Ectodermal cell (in vitro differentiated cells): ENCODE measurements around the gene STMN1.

Experiments used
- H3K27ac ChIP-seq: 2 replicates; pipeline ENCODE4 v1.7.0; 2013; ENCODE audit warnings: mild to moderate bottlenecking, low read depth, low read length; ENCODE audit not compliant: insufficient read depth, poor library complexity, severe bottlenecking
- H3K27me3 ChIP-seq: 2 replicates; pipeline ENCODE4 v1.7.0; 2013; ENCODE audit warnings: mild to moderate bottlenecking, low read length; ENCODE audit not compliant: insufficient read depth, control insufficient read depth, poor library complexity, severe bottlenecking
- H3K36me3 ChIP-seq: one replicate; pipeline ENCODE4 v1.7.0; 2013; ENCODE audit warnings: low read length; ENCODE audit not compliant: control insufficient read depth, insufficient read depth
- H3K4me1 ChIP-seq: one replicate; pipeline ENCODE4 v1.7.0; 2013; ENCODE audit warnings: low read length; ENCODE audit not compliant: control insufficient read depth, insufficient read depth
- H3K4me3 ChIP-seq: 2 replicates; pipeline ENCODE4 v1.7.0; 2013; ENCODE audit warnings: low read depth, low read length, control low read depth; ENCODE audit not compliant: insufficient read depth
- H3K9me3 ChIP-seq: 2 replicates; pipeline ENCODE4 v1.7.0; 2013; ENCODE audit warnings: mild to moderate bottlenecking, low read length, moderate library complexity; ENCODE audit not compliant: control insufficient read depth
- WGBS, 2 experiments: methylation state at CpG; one replicate each; pipeline ENCODE4 v1.1.7; 2013; ENCODE audit warnings: missing lambda C conversion rate in 2 of 2; 5-methylcytosine and 5-hydroxymethylcytosine counted together

Gene STMN1

DNA sequence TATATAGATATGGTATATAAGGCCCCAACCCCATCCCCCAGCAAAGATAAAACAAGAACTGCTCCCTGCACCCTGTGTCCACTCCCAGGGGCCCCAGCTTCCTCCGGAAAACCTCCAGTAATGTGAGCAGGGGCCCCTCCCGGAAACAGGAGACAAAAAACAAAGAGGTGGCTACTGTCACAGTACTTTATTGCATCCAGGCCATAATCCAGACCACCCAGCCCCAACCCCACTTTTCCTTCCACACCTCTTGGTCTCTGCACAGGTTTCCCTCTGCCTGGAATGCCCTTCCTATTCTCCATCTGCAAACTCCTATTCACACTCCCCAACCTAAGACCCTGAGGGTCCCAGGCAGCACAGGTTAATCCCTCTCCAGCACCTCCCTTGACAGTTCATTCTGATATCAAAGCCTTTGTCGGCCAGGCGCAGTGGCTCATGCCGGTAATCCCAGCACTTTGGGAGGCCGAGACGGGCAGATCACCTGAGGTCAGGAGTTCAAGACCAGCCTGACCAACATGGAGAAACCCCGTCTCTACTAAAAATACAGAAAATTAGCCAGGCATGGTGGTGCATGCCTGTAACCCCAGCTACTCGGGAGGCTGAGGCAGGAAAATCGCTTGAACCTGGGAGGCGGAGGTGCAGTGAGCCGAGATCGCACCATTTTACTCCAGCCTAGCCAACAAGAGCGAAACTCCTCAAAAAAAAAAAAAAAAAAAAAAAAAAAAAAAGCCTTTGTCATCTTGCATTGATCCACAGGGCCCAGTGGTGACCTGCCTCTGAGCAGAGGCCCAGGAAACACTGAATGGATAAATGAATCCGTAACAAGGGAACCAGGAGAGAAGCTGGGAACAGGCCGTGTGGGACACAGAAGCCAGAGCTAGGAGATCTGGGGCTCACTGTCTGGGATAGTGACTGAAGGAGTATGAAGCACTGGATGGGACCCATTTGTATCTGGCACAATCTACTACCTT lies 44.6 kb downstream of the STMN1 start:
- 83 to 85% methylated on average over 16 of the region's 16 CpGs for WGBS, 2 experiments
- no peak overlapping the region for H3K27ac ChIP-seq
- H3K9me3 ChIP-seq = no peaks in the 10 kb centered on the region

DNA sequence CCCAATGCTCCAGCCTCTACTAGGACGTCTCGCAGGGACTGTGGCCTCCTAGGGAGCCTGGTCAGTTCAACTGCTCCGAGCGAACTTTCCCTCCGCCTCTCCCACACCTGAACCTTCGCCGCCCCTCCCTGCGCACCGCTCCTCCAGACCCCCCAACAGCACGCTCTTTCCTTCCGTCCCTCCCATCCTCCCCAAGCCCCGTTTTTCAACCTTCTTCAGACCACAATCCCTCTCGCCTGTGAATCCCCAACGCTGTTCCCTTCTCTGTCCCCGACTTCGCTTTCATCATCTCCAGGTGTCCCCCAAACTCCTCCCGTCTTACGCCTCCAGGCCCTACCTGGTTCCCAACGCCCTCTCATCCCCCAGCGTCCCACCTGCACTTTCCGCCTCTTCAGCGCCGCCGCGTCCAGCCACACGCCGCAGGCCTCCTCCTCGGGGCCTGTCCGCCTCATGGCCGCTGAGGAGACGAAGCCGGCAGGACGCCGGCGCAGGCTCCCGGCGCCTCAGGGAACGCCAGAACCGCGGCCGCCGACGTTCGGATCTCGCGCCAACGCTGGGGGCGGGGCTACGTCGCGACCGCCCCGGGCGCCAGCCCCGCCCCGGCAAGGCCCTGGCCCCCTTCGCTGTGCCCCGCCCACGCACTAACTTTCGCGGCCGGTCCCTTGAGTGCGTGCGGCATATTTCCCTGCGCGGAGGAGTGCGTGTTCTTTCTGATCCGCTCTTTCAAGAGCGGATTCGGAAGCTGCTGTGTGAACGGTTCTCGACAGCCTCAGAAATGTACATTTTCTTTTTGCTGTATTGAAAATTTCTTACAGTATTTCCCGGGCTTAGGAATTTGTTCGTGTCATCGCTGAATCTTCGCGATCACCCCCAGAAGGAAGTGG lies 47.1 kb downstream of the STMN1 start, which contains the start of gene AUNIP:
Gene AUNIP, minus strand, starts transcription at position 552 of the 884 bp plus-strand sequence. Its CDS starts 100 bp downstream, at position 452.
- no peaks in the 10 kb centered on the region for H3K36me3 ChIP-seq
- H3K9me3 ChIP-seq = no peaks in the 10 kb centered on the region
- 1% methylated on average over 77 of the region's 77 CpGs for WGBS, 2 experiments
- H3K27ac ChIP-seq = no peak within 1 kb of the TSS
- peaks cover 7% of the 10 kb centered on the region for H3K4me1 ChIP-seq
- no peaks in the 10 kb centered on the region for H3K27me3 ChIP-seq
- H3K4me3 ChIP-seq = peak within 1 kb of the TSS; percentile 61

More for the DNA sequence above, 44.6 kb downstream of the STMN1 start:
- no peaks in the 10 kb centered on the region for H3K27me3 ChIP-seq
- no peaks in the 10 kb centered on the region for H3K36me3 ChIP-seq
- no peak overlapping the region for H3K4me3 ChIP-seq
- H3K4me1 ChIP-seq = peaks cover 7% of the 10 kb centered on the region

DNA sequence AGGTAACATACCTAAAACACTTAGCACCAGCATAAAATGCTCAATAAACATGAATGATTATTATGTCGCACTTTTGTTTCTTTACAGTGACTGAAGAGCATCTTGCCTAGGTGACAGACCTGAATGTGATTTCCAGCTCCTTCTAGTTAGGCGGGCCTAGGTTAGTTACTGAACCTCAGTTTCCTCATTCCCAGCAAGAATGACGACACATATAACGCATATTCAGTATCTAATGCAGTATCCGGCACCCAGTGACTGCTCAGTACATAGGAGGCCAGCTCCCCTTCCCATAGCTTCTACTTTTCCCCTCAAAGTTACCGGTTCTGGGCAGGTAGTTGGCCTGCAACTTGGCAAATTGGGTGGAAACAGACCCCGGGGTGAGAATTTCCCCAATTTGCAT lies 47.7 kb downstream of the STMN1 start:
- 36 to 37% methylated on average over 7 of the region's 7 CpGs for WGBS, 2 experiments

DNA sequence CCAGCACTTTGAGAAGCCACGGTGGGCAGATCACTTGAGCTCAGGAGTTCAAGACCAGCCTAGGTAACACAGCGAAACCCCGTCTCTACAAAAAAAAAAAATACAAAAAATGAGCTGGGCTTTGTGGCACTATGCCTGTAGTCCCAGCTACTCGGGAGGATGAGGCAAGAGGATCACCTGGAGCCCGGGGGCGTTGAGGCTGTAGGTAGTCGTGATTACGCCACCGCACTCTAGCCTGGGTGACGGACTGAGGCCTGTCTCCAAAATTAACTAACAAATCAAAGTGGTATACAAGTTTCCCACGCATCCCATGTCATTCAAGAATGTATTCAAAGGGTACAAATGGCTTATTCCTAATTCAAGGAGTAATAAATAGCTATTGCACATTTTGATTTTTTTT lies 49.4 kb downstream of the STMN1 start:
- no peaks in the 10 kb centered on the region for H3K9me3 ChIP-seq
- no peaks in the 10 kb centered on the region for H3K36me3 ChIP-seq
- peaks cover 7% of the 10 kb centered on the region for H3K4me1 ChIP-seq
- WGBS, 2 experiments = 88 to 91% methylated on average over 11 of the region's 11 CpGs
- H3K4me3 ChIP-seq = no peak overlapping the region
- H3K27me3 ChIP-seq = no peaks in the 10 kb centered on the region
- no peak overlapping the region for H3K27ac ChIP-seq

More for the DNA sequence above, 47.7 kb downstream of the STMN1 start:
- no peaks in the 10 kb centered on the region for H3K36me3 ChIP-seq
- no peaks in the 10 kb centered on the region for H3K27me3 ChIP-seq
- H3K27ac ChIP-seq = no peak overlapping the region
- H3K4me1 ChIP-seq = peaks cover 7% of the 10 kb centered on the region
- H3K9me3 ChIP-seq = no peaks in the 10 kb centered on the region
- H3K4me3 ChIP-seq = peak overlapping the region; percentile 61

DNA sequence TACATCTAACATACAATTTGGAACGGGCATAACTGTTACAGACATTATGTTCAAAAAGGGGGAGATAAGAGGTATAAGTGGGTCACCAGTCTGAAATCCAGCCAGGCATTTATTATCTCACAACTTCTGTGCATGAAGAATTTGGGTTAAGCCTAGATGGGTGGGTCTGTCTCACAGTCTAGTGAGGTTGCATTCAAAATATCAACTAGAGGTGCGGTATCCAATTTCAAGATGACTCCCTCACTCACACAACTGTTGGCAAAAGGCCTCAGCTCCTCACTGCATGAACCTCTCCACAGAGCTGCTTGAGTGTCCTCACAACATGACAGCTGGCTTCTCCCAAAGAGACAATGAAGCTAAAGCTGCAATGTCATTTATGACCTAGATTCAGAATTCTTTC lies 51.7 kb downstream of the STMN1 start:
- Histone ChIP-seq H3K27me3 (no peaks in the 10 kb centered on the region), H3K9me3 (no peaks in the 10 kb centered on the region), H3K36me3 (no peaks in the 10 kb centered on the region), H3K27ac (no peak overlapping the region), H3K4me3 (no peak overlapping the region), H3K4me1 (peaks cover 4% of the 10 kb centered on the region)
- WGBS, 2 experiments = 94 to 98% methylated on average over 1 to 2 of the region's 2 CpGs
